Non-pigmented ciliary epithelial cell (primary cell): Measurements from ENCODE around the gene SNUPN.
A peak's percentile ranks its signal among the peaks of the same experiment; 100 is the strongest.

Experiments used
- DNase-seq: peaks from one replicate; pipeline ENCODE4 v3.0.0-alpha.2; 2010; ENCODE audit warnings: low read depth

SNUPN gene

DNA sequence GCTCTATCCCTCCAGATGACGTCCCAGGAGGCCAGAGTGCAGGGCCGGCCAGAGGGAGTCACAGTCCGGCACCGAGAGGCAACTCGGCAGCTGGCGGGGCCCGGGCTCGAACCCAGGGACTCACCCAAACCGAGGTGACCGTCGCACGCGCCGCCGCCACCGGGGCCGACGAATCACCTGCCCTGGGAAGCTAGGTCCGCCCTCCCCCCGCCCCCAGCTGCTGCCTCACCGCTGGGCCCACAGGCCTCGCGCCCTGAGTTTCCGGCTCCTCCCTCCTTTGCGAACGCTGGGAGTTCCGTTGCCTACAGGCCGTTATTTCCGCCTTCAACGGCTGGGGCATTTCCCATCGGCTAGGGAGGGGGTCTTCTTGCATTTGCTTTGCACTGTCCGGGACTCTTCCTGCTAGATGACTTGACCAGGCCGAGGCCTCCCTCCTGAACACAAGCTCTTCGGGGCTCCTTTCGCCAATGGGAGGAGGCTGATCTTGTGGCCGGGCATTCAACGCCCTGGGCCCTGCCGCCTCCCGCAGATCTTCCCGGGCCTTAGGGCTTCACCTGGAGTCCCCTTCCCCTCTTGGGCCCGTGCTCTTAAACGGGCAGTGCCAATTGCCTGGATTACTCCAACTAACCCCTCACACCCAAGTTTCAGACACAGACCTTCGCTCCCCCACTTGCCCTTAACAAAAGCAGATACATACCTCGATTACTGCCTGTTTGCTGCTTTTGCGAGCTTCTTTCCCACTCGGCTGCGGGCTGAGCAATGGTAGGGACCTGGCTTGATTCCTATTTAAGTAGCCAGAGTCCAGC, at the start of gene SNUPN:
SNUPN (minus strand) TSS at position 184 of the 806 bp plus-strand sequence. CDS start 4,674 bp downstream, outside the sequence.
- no peak for DNase-seq

DNA sequence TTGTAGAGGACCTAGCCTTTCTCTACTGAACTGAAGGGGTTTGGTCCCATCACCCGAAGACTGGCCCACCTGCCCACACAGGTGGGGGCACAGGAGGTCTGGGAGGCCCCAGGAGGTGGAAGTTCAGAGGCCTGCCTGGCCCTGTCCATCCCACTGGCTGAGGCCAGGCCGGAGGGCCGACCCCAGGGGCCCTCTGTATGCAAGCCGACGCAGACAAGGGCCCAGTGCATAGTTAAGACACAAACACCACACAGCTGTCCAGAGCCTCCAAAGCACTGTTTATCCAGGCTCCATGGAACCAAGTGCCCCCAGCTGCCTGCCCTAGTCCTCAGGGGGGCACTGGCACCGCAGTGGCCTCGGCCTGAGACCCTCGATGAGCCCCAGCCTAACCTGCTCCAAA, 48.8 kb upstream of the SNUPN start:
- DNase-seq, result no peak

DNA sequence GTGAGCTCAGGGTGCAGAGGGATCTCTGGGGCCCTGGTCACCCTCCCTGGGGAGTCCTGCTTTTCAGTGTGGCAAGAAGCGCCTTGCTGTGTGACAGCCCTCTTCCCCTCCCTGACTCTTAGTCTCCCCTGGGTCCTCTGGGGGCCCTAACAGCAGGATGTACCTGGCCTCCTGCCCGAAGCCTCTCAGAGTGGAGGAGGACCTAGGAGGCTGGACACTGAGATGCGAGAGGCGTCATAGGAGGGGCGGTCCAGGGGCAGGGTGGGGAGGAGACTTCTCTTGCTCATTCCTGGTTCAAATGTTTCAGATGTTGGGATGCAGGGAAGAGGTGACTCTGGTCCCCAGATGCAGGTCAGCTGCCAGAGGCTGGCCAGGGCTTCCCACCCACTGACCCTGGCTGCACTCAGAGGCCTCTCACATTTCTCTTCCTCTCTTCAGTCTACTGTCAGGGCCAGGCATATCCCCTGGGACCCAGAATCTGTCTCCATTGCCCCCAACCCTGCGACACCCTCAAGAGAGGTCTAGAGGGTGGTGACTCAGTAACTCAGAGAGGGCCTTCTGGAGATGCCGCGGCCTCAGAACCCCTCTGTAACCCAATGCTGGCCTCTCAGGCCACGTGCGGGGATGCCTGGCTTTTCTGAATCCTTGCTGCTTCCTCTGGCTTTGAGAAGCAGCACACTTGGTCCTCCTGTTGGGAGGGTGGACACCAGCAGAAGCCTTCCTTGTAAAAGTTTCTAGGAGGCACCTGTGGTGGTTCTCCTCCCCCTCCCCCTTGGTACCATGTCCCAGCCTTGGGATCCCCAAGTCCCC, 48.1 kb upstream of the SNUPN start:
- DNase-seq, result no peak

DNA sequence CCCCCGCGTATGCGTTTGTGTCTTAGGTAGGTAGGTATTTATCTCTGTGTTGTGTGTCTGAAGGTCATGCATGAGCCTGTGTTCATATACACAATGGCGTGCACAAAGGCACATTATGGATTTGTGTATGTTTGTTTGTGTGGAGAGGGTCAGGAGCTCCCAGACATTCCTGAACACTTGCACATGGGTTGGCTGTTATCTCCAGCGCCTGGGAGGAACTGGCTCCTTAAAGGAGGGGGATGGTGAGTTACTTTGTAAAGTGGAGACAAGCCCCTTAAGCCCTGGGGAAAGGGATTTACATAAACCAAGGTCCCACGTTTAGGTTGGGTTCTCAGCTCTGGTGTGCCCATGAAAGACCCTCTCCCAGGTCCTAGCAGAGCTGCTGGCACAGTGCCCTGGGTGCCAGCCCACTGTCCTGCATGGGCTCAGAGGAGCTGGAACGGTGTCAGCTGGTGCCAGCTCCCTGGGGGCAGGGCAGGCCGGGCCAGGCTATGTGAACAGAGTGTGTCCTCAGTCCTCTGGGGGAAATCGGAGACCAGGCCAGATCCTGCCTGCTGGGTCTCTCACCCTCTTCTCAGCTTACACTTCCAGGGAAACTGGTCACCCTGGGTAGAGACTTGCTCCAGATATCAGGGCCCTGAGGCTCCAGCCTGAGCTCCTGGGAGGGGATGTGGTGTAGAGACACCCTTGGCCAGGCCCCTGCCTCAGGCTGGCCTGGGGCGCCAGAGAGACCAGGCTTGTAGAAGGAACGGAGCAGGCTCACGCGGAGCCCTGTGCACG, 47.3 kb upstream of the SNUPN start:
- DNase-seq, result peak; percentile 59

DNA sequence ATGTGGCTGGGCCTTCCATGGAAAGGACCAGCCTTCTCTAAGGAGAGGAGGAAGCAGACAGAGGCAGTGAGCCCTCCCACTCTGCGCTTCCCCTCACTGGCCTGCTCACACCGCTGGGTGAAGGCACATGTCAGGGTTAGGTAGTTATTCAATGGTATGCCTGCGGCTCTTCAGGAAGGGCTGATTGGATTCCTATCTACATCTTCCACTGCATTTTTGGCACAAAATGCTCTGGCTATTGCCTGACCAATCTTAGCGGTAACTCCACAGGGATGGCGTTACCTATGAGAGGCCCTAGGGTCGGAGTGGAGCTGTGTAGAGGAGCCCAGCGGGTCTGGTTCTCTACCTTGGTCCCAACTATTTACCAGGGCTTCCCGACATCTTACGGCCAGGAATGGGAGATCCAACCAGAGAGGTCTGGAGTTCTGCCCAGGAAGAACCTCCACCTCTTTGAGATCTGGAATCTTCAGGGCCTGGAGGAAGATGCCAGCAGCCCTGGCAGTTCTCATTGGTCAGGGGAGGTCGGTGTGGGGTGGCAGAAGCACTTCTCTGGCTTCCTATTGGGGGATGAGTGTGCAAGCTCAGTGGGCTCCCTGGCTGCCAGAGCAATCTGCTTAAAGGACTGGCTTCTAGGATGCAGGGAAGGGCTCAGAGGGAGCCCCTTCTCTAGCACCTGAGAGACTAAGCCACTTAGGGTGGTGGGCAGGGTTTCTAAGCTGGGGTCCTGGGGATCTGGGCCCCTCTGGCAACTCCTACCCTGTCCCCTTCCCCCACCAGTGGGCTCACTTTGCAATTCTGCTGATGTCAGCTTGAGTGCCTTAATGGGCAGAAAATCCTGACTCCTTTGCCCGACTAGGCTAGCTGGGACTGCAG, 46.4 kb upstream of the SNUPN start:
- no peak for DNase-seq

DNA sequence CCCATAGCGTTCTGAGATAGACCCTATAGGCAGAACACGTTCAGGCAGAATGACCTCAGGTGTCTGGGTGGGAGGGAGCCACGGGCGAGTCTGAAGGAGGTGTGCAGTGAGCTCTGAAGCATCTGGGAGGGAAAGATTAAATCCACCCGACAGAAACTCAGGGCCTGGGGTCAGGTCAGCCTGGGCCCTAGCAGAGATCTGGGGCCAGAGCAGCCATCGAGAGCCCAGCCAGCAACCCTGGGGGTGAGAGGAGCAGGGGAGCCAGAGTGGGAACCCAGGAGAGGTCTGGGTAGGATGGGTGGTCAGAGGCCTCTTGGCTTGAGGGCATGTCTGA, 44.3 kb upstream of the SNUPN start:
- DNase-seq, result no peak

DNA sequence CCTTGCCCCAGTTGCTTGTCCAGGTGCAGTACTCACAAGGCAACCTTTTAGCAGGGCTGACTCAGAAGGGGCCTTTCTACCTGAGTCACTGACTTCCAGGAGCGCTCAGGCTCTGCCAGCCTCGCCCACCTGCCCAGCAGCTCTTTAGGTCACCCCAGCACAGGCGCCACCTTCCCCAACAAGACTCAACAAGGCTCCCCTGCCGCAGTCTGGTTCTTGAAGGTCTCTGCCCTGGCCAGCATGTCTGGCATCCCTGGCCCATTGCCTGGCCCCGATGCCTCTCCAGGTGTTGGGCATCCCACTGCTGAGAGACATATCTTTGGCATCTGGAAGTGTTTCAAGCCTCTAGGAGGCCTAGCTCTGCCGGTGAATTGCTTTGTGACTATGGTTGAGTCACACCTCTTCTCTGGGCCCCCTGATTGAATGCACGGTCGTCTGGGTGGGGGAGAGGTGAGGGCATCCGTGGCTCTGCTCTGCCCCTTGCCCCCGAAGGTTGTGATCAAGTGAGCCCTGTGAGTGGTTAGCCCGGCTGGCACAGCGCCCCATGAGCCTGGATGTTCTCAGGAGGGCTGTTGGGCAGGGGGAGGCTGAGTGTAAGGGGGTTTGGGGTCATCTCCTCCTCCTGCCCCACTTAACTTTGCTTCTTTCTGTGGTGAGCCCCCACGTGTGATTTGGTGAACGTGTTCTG, 43.8 kb upstream of the SNUPN start:
- no peak for DNase-seq

DNA sequence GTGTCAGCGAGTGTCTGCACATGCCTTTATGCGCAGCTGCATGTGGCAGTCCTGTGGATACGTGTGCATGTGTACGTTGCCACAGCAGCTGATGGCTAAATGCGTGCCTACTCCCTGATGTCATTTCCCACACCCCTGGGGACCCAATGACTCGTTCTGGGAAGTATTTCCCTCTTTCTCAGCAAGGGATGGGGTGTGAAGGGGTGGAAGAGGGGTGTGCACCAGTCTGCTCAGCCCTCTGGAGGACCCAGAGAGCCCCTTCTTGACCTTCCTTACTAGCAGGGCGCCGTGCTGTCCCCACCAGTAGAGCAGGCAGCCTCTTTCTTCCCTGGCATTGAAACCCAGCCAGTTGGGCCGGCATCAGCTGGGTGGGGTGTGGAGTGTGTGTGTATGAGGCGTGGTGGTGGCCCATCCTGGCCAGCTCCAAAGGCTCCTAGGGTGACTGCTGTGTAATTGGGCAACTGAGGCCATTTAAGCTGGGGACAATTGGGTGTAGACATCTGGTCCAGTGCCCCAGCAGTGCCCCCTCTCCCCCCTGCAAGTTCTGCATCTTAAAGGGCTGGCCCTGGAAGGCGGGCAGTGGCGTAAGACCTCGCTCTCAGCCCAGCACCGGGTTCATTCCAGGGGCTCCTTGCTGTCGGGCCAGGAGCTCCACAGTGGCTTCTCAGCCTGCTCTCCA, 41.4 kb upstream of the SNUPN start:
- peak; percentile 98 for DNase-seq

DNA sequence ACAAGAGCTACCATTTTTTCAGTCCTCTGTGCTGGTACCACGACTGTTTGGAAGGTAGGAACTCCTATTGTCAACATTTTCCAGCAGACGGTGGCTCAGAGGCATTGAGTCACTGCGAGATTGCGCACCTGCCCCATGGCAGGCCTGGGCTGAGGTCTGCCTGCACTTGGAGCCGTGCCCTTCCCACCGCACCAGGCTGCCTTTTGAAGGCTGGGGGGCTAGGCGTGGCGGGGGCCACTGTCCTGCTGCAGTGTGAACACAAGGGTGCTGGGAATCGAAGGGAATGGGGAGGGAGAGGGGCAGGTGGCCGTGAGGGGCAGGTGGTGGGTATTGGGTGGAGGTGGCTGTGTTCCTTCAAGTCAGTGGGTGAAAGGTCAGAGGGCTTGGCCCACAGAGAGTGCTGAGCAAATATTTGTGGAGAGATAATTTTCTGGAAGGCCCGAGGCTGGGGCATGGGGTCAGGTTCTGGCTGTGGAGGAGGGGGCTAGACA, 38.5 kb upstream of the SNUPN start:
- no peak for DNase-seq

DNA sequence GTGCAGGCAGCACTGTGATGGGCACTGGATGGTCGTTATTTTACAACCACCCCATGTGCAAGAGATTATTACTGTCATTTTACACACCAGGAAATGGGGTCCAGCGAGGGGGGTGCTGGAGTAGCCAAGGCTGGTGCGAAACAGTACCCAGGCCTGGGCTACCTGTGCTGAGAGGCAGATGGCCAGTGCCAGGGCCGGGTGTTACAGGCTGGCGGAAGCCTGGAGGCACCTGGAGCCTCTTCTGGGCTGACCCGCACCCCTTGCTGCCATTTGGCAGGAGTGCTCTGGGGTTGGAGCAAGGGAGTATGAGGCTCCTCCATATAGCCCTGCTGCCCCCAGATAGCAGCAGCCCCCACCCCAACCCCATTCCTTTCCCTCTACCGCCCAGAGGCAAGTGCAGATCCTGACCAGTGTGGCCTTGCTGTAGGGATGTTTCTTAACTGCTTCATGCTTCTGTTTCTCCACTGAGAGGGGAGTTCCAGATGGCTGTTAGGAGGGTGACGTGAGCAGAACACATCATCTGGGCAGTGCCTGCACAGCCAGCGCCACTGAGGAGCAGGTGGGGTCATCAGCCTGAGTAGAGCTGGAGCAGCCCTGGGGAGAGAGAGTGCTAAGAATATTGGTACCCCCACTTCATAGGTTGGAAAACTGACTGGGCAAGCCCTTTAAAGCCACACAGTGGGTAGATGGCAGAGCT, 37.4 kb upstream of the SNUPN start:
- no peak for DNase-seq

DNA sequence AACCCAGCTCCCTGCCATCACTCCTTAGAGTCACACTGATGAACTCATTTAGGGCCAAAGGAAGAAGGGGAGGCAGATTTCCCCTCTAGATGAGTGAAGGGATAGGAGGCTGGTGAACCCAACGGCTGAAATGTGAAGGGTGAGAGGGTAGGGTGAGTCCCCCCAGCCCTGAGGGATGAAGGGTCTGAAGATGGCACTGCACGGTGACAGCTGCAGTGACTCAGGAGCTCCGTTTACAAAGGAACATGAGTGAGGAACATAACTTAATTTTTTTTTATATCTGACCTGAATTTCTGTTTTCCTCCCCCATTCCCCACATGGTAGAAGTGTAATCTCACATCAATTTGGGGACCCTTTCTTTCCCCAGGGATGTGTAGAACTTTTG, 36.2 kb upstream of the SNUPN start:
- DNase-seq, result no peak

DNA sequence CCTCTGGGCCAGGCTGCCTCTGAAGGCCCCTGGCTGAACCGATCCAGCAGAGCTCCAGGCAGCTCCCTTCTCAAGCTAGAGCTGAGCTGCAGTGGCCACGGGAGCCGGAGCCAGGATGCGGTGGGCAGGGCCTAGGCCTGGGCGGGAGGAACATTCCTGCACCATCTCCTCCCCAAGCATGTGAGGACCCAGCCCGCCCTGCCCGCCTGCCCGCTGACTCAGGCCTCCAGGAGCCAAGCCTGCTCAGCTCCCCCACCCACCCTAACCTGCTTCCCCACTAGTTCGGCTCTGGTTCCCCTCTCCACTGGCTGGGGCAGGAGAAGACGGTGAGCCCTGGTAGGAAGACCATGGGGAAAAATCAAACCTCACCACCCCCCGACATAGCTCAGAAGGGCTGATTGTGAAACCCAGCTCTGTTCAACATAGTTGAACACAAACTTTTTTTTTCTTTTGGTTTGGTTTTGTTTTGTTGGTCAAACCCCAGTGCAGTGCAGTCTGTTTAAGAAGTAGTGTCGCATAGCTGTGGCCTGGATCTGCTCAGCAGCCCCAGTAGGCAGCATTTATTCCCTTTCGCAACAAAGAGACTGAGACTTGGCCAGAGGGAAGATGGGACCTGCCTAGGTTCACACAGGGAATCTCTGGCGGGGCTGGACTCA, 35.7 kb upstream of the SNUPN start:
- DNase-seq, result peak; percentile 66

DNA sequence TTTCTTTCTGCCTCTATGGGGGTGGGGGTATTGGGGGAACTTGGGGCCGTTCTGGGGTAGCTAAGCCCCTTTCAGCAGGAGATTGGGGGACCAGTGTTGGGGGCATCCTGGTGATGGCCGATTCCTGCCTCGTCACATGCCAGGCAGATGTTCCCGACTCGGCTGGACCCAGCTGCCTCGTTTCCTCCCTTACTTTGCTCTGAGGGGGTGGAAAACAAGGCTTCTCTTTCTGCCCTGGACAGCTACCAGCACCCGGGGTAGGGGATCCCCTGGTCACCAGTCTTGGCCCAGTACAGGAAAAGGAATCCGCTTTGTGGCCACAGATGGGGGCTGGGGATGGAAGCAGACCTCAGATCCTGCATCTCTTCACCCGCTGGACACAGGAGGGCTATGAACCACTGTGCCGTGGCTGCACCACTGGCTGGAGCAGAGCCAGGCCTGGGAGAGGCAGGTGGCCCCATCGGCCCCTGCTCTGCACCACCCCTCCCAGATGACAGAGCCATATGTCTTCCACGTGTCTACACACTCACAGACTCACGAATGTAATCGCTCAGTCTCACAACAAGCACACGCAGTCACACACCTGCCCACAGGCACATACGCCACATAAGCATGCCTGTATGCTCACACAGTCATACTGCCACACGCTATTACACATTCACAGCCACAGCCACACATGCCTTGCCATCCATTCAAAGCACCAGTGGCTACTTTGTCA, 34.6 kb upstream of the SNUPN start:
- no peak for DNase-seq

DNA sequence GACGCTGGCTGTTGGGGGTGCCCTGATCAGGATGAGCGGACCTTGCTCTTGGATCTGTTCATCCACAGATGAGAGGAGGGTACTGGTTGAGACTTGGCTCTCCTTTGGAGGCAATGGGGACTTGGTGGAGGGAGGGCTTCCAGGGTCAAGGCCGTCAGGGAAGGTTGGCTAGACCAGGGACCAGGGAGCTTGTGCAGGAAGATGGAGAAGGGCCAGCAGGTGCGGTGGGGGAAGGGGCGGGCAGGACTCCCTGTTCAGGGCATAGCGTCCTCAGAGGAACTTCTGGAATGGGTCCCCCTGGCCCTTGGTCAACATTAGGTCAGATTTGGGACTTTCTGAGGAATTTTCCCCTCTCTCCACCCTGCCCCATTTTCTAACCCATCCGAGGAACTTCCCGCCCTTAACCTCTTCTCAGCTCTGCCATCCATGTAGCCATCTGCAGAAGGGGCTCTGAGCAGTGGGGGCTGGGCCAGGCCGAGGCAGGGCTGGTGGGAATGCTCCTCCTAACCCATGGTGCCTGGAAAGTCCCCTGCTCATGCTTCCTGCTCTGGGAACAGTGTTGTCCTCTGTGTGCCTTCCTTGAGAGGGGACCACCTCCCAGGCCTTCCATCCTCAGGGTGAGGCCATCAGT, 33.7 kb upstream of the SNUPN start:
- DNase-seq, result no peak

DNA sequence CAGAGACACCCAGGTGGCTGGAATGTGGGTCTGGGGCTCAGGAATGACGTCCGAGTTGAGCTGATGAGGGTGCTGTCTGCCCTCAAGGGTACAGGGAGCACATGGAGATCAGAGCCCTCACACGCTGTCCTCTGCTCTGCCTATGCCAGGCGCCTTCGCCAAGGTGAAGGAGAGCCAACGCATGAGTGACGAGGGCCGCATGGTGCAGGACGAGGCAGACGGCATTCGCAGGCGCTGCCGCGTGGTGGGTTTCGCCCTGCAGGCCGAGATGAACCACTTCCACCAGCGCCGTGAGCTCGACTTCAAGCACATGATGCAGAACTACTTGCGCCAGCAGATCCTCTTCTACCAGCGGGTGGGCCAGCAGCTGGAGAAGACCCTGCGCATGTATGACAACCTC, 31.3 kb upstream of the SNUPN start:
- DNase-seq, result no peak

DNA sequence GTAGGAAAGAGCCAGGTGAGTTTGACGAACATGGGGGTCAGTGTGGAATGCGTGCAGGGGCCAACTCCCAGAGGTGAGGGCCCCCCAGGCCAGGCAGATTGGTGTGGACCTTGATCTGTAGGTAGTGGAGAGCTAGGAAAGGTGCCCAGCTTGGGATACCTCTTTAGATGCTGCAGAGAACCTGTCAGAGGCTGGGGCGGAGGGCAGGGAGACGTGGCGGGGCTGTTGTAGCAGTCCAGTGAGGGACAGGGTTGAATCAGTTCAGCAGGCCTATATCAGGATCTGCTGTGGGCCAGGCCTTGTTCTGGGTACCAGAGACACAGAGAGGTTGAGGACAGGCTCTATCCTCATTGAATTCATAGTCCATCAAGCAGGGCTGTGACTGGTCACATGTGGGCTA, 30.8 kb upstream of the SNUPN start:
- DNase-seq, result no peak

DNA sequence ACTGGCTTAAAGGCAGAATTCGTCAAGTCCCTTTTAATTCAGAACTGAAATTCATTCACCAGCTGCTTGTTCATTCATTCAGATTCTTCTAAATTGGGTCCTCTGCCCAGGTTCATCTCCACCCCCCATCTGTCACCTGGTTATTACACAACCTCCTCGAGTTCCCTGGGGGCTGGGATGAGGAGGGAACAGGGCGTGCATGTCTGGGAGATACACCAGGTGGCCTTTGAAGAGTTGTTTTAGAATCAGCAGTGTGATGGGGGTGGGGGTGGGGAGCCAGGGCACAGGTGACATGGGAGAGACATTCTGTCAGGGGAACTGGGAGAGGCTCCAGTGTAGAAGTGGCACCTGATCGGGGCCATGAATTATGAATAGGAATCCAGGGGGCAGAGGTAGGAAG, 30.4 kb upstream of the SNUPN start:
- DNase-seq, result no peak
